GM19043 (cell line): ENCODE results near the gene TMPRSS11B.
"Not testable (repeated sequence)": the region's sequence is repeated elsewhere in the genome, so short reads cannot be mapped to it uniquely, and the experiment has no call there.

ENCODE experiments used
- ATAC-seq: cut with Tn5 transposase; IDR thresholded peaks from one replicate; pipeline ENCODE4 v1.9.1; 2021; ENCODE audit warnings: low read depth; ENCODE audit not compliant: unreplicated experiment

Gene TMPRSS11B

DNA sequence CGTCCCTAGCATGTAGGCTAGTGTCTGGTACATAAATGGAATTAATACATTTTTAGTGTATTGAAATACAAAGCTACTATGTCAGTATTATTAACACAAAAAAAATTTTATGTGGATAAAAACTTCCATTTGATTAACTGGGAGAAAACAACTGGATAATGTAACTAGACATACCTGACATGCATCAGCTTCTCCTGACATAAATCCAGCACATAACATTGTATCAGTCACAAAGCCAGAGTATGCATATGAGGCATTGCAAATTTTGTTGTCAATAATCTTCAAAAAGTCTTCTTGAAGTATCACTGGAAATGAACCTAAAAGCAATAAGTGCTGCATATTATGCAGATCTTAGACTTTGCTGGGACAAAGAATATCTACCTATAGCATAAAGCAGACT is 16.9 kb downstream of the TMPRSS11B start:
- no peak for ATAC-seq

DNA sequence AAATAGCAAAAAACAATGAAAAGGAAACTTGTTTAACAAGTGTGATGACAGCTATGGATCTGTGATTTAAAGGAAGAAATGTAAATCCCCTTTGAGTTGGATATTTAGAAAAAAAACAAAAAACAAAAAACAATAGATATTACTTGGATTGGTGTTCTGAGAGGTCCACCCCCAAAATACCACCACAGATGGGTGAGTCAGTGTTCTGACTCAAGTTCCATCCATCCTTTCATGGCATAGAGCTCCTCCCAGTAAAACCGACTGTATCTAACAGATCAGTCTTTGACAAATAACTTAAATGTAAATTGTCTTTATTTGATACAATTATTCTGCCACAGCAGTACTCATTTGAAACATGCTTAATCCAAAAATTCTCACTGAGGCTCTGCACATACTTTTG is 27.4 kb downstream of the TMPRSS11B start:
- ATAC-seq, result no peak

DNA sequence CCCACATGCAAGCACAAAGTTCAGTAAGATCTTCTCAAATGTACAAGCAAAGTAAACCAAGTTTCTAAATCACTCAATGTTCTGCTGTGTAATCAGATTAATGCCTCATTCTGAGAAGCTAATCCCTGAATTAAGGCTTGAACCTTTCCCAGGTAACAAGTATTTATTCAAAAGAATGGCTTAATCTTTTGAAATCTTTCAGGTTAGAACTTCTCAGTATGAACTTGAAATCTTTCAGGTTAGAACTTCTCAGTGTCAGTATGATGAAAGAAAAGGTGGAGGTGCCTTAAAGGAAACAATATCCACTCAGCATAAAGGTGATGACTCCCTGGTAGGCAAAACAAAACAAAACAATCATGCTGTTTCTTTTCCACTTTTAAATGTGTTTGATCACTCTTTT is 29.0 kb downstream of the TMPRSS11B start:
- ATAC-seq, result no peak

DNA sequence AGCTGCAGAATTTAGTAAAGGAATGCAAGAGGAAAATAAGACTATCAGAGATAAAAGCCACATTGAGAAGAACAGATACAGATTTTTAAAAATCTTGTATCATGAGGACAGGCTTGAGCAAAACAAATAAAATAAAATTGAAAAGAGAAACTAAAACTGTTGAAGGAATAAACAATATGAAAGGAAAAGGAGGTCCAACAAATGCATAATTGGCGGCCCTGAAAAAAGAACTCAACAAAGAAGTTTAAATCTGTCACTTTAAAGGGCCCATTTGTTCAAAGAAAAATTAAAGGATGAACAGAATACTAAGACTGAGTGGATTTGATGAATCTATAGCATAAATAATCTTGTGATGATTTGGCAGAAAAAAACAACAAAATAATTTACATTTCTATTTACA is 36.5 kb downstream of the TMPRSS11B start:
- ATAC-seq, result no peak

DNA sequence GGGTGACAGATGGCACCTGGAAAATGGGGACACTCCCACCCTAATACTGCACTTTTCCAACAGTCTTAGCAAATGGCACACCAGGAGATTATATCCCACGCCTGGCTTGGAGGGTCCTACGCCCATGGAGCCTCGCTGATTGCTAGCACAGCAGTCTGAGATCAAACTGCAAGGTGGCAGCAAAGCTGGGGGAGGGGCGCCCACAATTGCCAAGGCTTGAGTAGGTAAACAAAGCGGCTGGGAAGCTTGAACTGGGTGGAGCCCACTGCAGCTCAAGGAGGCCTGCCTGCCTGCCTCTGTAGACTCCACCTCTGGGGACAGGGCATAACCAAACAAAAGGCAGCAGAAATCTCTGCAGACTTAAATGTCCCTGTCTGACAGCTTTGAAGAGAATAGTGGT is 51.2 kb downstream of the TMPRSS11B start:
- not testable (repeated sequence) for ATAC-seq

DNA sequence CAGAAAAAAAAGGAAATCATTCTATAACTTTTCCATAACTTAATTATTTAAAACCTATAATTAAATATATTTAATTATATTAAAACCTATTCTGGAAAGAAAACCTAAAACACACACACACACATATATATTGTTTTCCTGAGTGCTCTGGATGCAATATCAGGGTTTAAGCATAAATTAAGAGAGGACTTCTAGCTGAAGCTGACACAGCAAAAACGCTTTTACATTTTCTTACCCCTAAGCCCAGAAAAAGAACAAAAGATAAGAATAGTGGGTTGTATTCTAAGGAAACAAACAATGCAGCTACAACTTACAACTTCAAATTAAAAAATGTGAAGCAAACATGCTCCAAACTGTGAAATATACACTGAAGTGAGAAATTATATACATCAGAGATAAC is 52.3 kb downstream of the TMPRSS11B start:
- ATAC-seq, result no peak

DNA sequence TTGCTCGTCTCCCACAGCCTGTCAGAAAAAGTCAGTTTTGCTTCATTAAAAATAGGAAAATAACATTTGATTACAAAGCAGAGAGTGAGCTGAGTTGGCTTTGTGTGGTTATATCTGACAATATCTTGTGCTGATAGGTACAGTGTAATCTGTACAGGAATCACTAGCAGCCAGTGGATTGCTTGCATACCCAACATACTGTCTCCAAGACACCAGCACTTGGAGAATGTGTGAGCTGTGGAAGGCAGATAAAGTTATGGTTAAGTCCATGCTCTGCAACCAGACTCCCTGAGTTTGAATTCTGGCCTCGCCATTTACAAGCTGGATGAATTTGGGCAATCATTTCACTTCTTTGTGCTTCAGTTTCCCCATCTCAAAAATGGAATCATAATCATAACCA is 58.3 kb downstream of the TMPRSS11B start:
- ATAC-seq, result no peak

DNA sequence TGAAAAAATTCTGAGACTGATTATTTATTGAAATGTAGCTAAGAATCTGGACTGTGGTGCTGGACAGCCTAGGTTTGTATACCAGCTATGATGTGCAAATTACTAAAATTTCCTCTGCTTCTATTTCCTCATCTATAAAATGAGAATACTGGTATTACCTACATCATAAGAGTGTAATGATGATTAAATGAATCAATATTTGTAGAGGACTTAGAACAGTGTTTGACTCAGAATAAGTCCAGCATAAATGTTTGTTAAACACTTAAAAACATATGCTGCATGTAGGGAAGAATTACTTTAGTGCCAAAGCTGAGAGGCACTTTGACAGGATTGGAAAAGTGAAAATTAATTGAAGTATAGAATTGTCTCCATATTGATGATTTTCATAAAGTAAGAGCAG is 60.6 kb downstream of the TMPRSS11B start:
- no peak for ATAC-seq

DNA sequence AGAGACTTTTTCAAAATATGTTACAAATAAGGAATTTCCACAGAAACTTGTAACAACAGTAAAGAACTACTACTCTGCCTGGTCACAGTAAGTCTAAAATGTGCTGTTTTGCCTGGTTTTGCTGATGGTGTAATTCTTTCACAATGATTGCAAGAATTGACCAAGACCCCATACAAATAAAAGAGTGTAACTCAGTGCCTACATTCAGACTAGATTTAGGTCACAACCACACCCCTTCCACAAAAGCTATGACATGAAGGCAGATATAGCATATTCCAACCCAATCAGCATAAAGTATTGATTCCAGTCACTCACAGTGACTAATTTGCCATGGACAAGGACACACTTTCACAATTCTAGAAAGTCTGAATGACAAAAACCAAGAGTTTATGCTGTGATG is 62.1 kb downstream of the TMPRSS11B start:
- ATAC-seq, result no peak

DNA sequence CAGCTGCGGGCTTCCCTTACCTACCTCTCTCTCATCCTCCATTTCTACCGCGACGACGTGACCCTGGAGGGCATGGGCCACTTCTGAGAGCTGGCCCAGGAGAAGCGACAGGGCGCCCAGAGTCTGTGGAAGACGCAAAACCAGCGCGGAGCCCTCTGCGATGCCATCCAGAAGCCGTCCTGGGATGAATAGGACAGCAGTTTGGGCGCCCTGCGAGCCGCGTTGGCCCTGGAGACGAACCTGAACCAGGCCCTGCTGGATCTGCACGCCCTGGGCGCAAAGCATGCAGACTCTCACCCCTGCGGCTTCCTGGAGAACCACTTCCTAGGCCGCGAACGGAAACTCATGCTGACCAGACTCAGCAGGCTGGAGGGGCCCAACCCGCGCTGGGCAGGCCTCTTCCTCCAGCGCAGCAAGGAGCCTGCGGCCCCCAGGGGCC is 63.1 kb downstream of the TMPRSS11B start:
- no peak for ATAC-seq

DNA sequence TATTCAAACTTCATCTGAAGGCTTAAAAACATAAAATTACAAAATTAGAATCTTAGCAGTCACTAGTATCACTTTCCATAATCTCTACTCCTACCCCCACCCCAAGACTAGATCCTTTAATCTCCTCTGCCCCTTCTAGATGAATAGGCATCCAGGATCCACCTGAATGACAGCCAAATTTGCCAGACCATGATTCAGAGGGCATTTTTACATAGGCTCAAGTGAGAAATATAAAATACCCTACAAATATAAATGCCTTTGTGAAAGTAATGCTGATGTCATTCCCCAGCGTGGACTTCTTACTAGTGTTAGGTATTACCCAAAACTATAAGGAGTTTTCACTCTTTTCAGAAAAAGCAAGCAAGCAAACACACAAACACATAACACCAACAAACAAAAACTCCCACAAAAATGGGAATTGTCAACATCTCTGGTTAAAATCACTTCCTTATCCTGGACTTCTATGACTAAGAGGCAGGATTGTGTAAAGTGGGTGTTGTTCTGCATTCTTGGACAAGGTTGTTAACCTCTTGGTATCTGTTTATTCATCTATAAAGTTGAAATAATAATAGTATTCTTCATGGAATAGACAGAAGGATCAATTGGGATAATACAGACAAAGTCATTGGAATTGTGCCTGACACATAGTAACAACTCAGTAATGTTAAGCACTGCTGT is 64.5 kb downstream of the TMPRSS11B start:
- no peak for ATAC-seq

DNA sequence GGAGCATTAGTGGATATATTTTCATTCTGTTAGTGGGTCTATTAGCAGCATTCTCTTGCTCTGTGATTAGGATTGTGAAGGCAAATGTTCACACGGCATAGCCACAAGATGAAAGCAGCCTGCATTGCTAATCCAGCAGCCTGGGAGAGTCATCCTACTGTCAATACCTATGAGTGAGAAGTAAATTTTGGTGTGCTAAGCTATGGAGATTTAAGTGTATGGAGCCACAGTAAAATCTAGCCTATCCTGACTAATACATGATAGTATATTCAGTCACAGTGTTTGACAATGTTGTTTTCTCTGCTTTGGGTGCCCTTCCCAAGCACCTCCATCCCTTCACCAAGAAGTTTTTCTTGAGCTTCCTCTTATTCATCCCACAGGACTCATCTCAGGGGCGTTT is 68.6 kb downstream of the TMPRSS11B start:
- ATAC-seq, result no peak
